Motor neuron (in vitro differentiated cells): ENCODE data around the gene DLGAP4. TPM values are rescaled to one million over a fixed set of nuclear protein-coding genes. Genes with fewer than 3 reads are reported as not detected.

Source experiments
- ATAC-seq, 8 experiments: fragments of 200-7000 bp; cut with Tn5 transposase; replicated peaks in 6 of 8; 2 replicates each; pipeline ENCODE4 v1.8.0; 2021; ENCODE audit warnings: mild to moderate bottlenecking in 8 of 8, moderate library complexity in 8 of 8
- H3K27ac ChIP-seq, 2 donors: fragments of 250-450 bp; sonication (Bioruptor Pico); 2 replicates each; pipeline ENCODE4 v1.9.0; 2021; ENCODE audit warnings: antibody characterized with exemption in 2 of 2, mild to moderate bottlenecking in 2 of 2, moderate library complexity in 1 of 2
- H3K4me1 ChIP-seq, 2 donors: fragments of 250-450 bp; sonication (Bioruptor Pico); replicated peaks in 1 of 2; 2 replicates each; pipeline ENCODE4 v1.6.1; 2021; ENCODE audit warnings: antibody characterized with exemption in 2 of 2, mild to moderate bottlenecking in 2 of 2, moderate library complexity in 1 of 2
- H3K4me3 ChIP-seq, 5 donors: fragments of 250-450 bp; sonication (Bioruptor Pico); 2 replicates each; pipeline ENCODE4 v1.9.0; 2021; ENCODE audit warnings: antibody characterized with exemption in 5 of 5, mild to moderate bottlenecking in 5 of 5, moderate library complexity in 4 of 5
- WGBS, 10 experiments: fragments of 450-650 bp; shearing (Covaris generic); methylation state at CpG; one replicate each; pipeline ENCODE4 v1.0.0; 2022; 5-methylcytosine and 5-hydroxymethylcytosine counted together
- in situ Hi-C, 9 experiments: fragments of 400-800 bp; cut with MboI; loops; one replicate each; pipeline ENCODE4 v1.15.0; 2021; ENCODE audit warnings: low sequenced_read_pairs in 9 of 9, low pct_unique_long_range_greater_than_20kb in 2 of 9; ENCODE audit not compliant: unreplicated experiment in 9 of 9
- total RNA-seq, 8 experiments: library from RNA; unstranded; fragments of 300-600 nt; gene quantifications; 2 replicates each; pipeline versions ENCODE4 v1.2.3 to v1.2.4, GENCODE V29; 2022

The DLGAP4 gene
- total RNA-seq, 8 experiments from 2014 or later = 13.3 to 51.8 (median 40.0) TPM

- 47 to 100% (median 73%) methylated on average over 1 to 4 of the region's 8 CpGs; no CpG with 5 or more reads in 3 of the 10 experiments for WGBS, 10 experiments
- Histone ChIP-seq H3K27ac (no peak overlapping the region), H3K4me1 (peaks cover 2 to 4% of the 10 kb centered on the region in 2 donors)
Observed at GRCh38 chr20:36483919-36484808, 178.0 kb downstream of the DLGAP4 start.

DNA sequence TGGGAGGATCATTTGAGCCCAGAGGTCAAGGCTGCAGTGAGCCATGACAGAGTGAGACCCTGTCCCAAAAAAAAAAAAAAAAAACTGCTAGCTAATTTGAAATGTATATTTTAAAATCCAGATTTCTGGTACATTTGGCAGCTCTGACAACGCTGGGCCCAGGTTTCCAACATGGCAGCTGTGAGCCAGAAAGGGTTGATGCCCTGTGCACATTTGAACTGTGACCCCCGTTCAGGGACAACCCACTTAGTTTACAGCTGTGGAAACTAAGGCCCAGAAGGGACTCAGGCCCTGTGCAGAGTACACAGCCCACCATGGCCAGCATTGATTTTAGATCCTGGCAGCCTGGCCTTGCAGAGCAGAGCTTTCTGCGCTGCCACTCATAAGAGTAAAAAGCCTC is 179.1 kb downstream of the DLGAP4 start:
- ATAC-seq = no peak
- 60 to 100% (median 98%) methylated on average over 1 to 3 of the region's 3 CpGs; no CpG with 5 or more reads in 4 of the 10 experiments for WGBS, 10 experiments
- Histone ChIP-seq H3K27ac (no peak overlapping the region), H3K4me3 (no peak overlapping the region), H3K4me1 (peaks cover 2 to 4% of the 10 kb centered on the region in 2 donors)
- in situ Hi-C loops = no loop called here

More at GRCh38 chr20:36483919-36484808, 178.0 kb downstream of the DLGAP4 start:
- ATAC-seq = peak in 3 of 8 experiments; percentile 18 to 64 (median 23)
- no peak overlapping the region for H3K4me3 ChIP-seq
- in situ Hi-C loops = no loop called here

- no peak for ATAC-seq
- H3K4me1 ChIP-seq = no peaks in the 10 kb centered on the region
- in situ Hi-C loops = no loop called here
- no peak overlapping the region for H3K27ac ChIP-seq
- H3K4me3 ChIP-seq = no peak overlapping the region
- 60% methylated on average over 1 of the region's 1 CpG; no CpG with 5 or more reads in 9 of the 10 experiments for WGBS, 10 experiments
Observed at GRCh38 chr20:36487069-36487468, 180.9 kb downstream of the DLGAP4 start.

DNA sequence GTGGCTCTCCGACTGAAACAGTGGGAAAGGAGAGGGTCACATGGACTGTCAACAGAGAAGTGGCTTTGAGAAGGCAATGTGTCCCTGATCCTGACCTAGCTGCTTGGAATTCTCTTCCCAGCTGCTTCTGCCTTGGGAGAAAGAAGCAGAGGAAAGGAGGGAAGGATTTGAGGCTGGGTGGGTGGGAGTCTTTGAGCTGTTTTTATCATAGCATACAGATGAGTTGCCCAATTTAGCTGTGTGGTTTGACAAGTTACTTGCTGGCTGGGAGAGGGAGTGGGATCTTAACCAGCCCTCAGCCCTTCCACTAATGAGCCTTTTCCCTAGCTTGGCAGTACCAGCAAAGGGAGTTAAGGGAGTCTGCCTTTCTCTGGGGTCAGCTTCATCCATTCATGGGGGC is 184.1 kb downstream of the DLGAP4 start:
- H3K4me3 ChIP-seq = no peak overlapping the region
- 100% methylated on average over 1 of the region's 1 CpG; no CpG with 5 or more reads in 9 of the 10 experiments for WGBS, 10 experiments
- H3K27ac ChIP-seq = no peak overlapping the region
- in situ Hi-C loops = no loop called here
- peaks cover 0 to 4% of the 10 kb centered on the region in 2 donors for H3K4me1 ChIP-seq
- ATAC-seq = no peak

- 27 to 100% (median 90%) methylated on average over 1 to 3 of the region's 8 CpGs; no CpG with 5 or more reads in 4 of the 10 experiments for WGBS, 10 experiments
- Histone ChIP-seq H3K4me1 (peaks cover 0 to 4% of the 10 kb centered on the region in 2 donors), H3K4me3 (no peak overlapping the region), H3K27ac (no peak overlapping the region)
- no peak for ATAC-seq
- in situ Hi-C loops = no loop called here
Observed at GRCh38 chr20:36491901-36492617, 185.9 kb downstream of the DLGAP4 start.

- H3K27ac ChIP-seq = no peak overlapping the region
Observed at GRCh38 chr20:36493051-36493800, 187.1 kb downstream of the DLGAP4 start.

GRCh38 chr20:36493801-36494114 is 187.6 kb downstream of the DLGAP4 start:
- WGBS, 10 experiments = 12 to 91% (median 20%) methylated on average over 1 to 4 of the region's 7 CpGs; no CpG with 5 or more reads in 7 of the 10 experiments
- H3K4me3 ChIP-seq = no peak overlapping the region
- H3K4me1 ChIP-seq = peaks cover 0 to 4% of the 10 kb centered on the region in 2 donors
- peak in 4 of 8 experiments; percentile 6 to 79 (median 37) for ATAC-seq
- in situ Hi-C loops = no loop called here
- no peak overlapping the region for H3K27ac ChIP-seq

More at GRCh38 chr20:36493051-36493800, 187.1 kb downstream of the DLGAP4 start:
- Histone ChIP-seq H3K4me3 (no peak overlapping the region), H3K4me1 (peaks cover 0 to 4% of the 10 kb centered on the region in 2 donors)
- WGBS, 10 experiments = 26 to 100% (median 85%) methylated on average over 1 to 4 of the region's 10 CpGs; no CpG with 5 or more reads in 4 of the 10 experiments
- in situ Hi-C loops = no loop called here
- ATAC-seq = peak in 6 of 8 experiments; percentile 10 to 58 (median 28)

- Histone ChIP-seq H3K27ac (no peak overlapping the region), H3K4me1 (peaks cover 0 to 4% of the 10 kb centered on the region in 2 donors), H3K4me3 (no peak overlapping the region)
- in situ Hi-C loops = no loop called here
- ATAC-seq = no peak
- 93 to 100% (median 99%) methylated on average over 1 to 15 of the region's 33 CpGs; no CpG with 5 or more reads in 4 of the 10 experiments for WGBS, 10 experiments
Observed at GRCh38 chr20:36496707-36497669, 190.8 kb downstream of the DLGAP4 start.

- in situ Hi-C loops = no loop called here
- Histone ChIP-seq H3K4me1 (peaks cover 0 to 4% of the 10 kb centered on the region in 2 donors), H3K27ac (no peak overlapping the region), H3K4me3 (no peak overlapping the region)
- peak in 5 of 8 experiments; percentile 73 to 90 (median 86) for ATAC-seq
- WGBS, 10 experiments = 28 to 92% (median 58%) methylated on average over 2 to 3 of the region's 4 CpGs; no CpG with 5 or more reads in 6 of the 10 experiments
Observed at GRCh38 chr20:36497856-36498255, 191.7 kb downstream of the DLGAP4 start.

- no peak overlapping the region for H3K27ac ChIP-seq
- WGBS, 10 experiments = 20 to 100% (median 94%) methylated on average over 1 to 6 of the region's 14 CpGs; no CpG with 5 or more reads in 1 of the 10 experiments
- in situ Hi-C loops = no loop called here
- H3K4me1 ChIP-seq = peaks cover 0 to 4% of the 10 kb centered on the region in 2 donors
- H3K4me3 ChIP-seq = no peak overlapping the region
- ATAC-seq = no peak
Observed at GRCh38 chr20:36498386-36499179, 192.4 kb downstream of the DLGAP4 start.

DNA sequence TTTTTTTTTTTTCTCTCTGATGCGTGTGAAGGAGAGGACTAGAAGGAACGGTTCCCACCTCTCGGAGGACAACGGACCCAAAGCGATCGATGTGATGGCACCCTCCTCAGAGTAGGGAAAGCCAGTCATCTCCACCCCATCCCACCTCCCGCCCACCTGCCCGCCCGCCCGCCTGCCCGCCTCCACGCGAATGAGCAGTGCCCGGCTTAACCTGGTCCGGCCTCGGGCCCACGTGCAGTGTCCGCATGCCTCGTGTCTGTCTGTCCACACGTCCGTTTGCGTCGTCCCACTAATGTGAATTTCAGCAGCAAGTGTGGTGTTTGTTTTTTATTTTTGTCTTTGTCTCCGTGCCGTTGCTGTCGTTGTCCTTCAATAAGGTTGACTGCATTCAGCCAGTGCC is 193.1 kb downstream of the DLGAP4 start:
- no peak for ATAC-seq
- H3K4me3 ChIP-seq = no peak overlapping the region
- in situ Hi-C loops = no loop called here
- peaks cover 0 to 4% of the 10 kb centered on the region in 2 donors for H3K4me1 ChIP-seq
- no peak overlapping the region for H3K27ac ChIP-seq
- 80 to 100% (median 95%) methylated on average over 1 to 11 of the region's 26 CpGs; no CpG with 5 or more reads in 7 of the 10 experiments for WGBS, 10 experiments
